ENCODE data around the gene RBM20. TPM values are rescaled to one million over a fixed set of nuclear protein-coding genes. Genes with fewer than 3 reads are reported as not detected.
"Not testable (repeated sequence)": the region's sequence is repeated elsewhere in the genome, so short reads cannot be mapped to it uniquely, and the experiment has no call there.

The RBM20 gene
- polyA plus RNA-seq, 2 of the 4 experiments (the other 2 are of a cell fraction): 1.5 to 1.8 TPM

- FAIRE-seq (no peak), DNase-seq (ENCODE audit: low read depth in 1 of 2, low spot score in 1 of 2) (no peak), ATAC-seq (peak; percentile 54 to 65)
- ChIA-PET CTCF (no interaction called here), POLR2A (no interaction called here)
- H3K4me3 ChIP-seq: no peak overlapping the region
- no peaks in the 10 kb centered on the region for H3K9me3 ChIP-seq
- TF ChIP-seq TP53 (CRISPR knock-in tag; IDR thresholded peaks at IDR 0.05) (no peak), GATA3 (IDR thresholded peaks at IDR 0.05; ENCODE audit: borderline replicate concordance) (no peak), CTCF (IDR thresholded peaks at IDR 0.05) (no peak), FOXS1 (CRISPR knock-in tag; IDR thresholded peaks at IDR 0.05) (no peak), CHD4 (IDR thresholded peaks at IDR 0.05; ENCODE audit: borderline replicate concordance) (no peak)
- peaks cover 18% of the 10 kb centered on the region; the same call in 2 of the 3 replicates for H3K4me1 ChIP-seq
- H3K4me2 ChIP-seq: no peak overlapping the region
- WGBS (ENCODE audit: missing lambda C conversion rate): 64% methylated on average over 10 of the region's 10 CpGs
- H3K27ac ChIP-seq: peak overlapping the region in 1 of 2 experiments; percentile 16; a peak in 1 of 6 replicates
These were observed 81.9 kb downstream of the RBM20 start for GRCh38 chr10:110725801-110726630.

- H3K27ac ChIP-seq; FAIRE-seq; ATAC-seq; H3K9me3 ChIP-seq; H3K4me3 ChIP-seq; DNase-seq (ENCODE audit: low read depth in 1 of 2, low spot score in 1 of 2); H3K4me2 ChIP-seq; CTCF ChIA-PET; POLR2A ChIA-PET: not testable (repeated sequence)
- WGBS (ENCODE audit: missing lambda C conversion rate): 77% methylated on average over 2 of the region's 2 CpGs
- peaks cover 18% of the 10 kb centered on the region; the same call in 2 of the 3 replicates for H3K4me1 ChIP-seq
These were observed 83.6 kb downstream of the RBM20 start for GRCh38 chr10:110727785-110728184.

- ATAC-seq (no peak), DNase-seq (ENCODE audit: low read depth in 1 of 2, low spot score in 1 of 2) (no peak), FAIRE-seq (no peak)
- H3K4me3 ChIP-seq: no peak overlapping the region
- 79% methylated on average over 11 of the region's 11 CpGs for WGBS (ENCODE audit: missing lambda C conversion rate)
- TF ChIP-seq HOXA7 (CRISPR knock-in tag; IDR thresholded peaks at IDR 0.05) (no peak), SMC3 (IDR thresholded peaks at IDR 0.05) (no peak), SREBF2 (IDR thresholded peaks at IDR 0.05) (no peak), HEYL (CRISPR knock-in tag; IDR thresholded peaks at IDR 0.05) (no peak), HES2 (IDR thresholded peaks at IDR 0.05) (no peak), HMGXB4 (CRISPR knock-in tag; IDR thresholded peaks at IDR 0.05; ENCODE audit: borderline replicate concordance) (no peak), RNF2 (IDR thresholded peaks at IDR 0.05; ENCODE audit: borderline replicate concordance, low read depth) (no peak), NPAS2 (CRISPR knock-in tag; IDR thresholded peaks at IDR 0.05; ENCODE audit: borderline replicate concordance) (no peak), PHF8 (IDR thresholded peaks at IDR 0.05; ENCODE audit: borderline replicate concordance, low read depth) (no peak), RFX5 (IDR thresholded peaks at IDR 0.05) (no peak), E2F6 (IDR thresholded peaks at IDR 0.05; ENCODE audit: borderline replicate concordance, low read depth) (no peak), JUNB (IDR thresholded peaks at IDR 0.05) (no peak), ELK1 (IDR thresholded peaks at IDR 0.05; ENCODE audit: low read depth, low read length) (no peak), GATA3 (IDR thresholded peaks at IDR 0.05; ENCODE audit: borderline replicate concordance) (no peak)
- no peak overlapping the region for H3K4me2 ChIP-seq
- H3K4me1 ChIP-seq: peaks cover 17% of the 10 kb centered on the region; the same call in 2 of the 3 replicates
- no peaks in the 10 kb centered on the region for H3K9me3 ChIP-seq
- no peak overlapping the region for H3K27ac ChIP-seq
- ChIA-PET POLR2A (no interaction called here), CTCF (interaction anchor here (0.6 to 1.5 kb wide), 5 partner anchors 8 to 166 kb away, joined by 3 to 5 read pairs (median 3); no protein-coding TSS in a partner anchor)
These were observed 86.4 kb downstream of the RBM20 start for GRCh38 chr10:110730345-110731050.

Measured in A549 (cell line).